NCI-H345 (cell line): ENCODE results near the gene GOLGA6L7.
"Not testable (repeated sequence)": the region's sequence is repeated elsewhere in the genome, so short reads cannot be mapped to it uniquely, and the experiment has no call there.

Experiments used
- DNase-seq: peaks from one replicate; lab custom pipeline; 2025; lab: John Stamatoyannopoulos, UW

Gene GOLGA6L7

DNA sequence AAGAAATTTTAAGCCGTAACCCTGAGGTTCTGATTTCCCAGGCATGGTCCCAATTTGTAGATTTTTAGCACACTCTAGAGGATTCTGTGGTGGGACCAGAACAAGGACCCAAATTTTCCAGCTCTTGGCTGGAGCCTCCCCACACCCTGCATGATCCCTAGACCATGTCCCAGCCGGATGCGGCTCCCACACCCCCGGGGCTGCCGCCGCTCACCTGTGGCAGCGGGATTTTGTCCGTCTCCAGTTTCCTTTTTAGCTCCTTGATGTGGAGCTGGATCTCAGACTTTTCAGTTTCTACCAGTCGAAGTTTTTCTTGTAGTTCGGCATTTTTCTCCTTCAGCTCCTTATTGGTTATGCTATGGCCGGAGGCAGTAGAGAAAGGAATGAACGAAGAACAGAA lies 4.9 kb downstream of the GOLGA6L7 start:
- DNase-seq, result not testable (repeated sequence)

DNA sequence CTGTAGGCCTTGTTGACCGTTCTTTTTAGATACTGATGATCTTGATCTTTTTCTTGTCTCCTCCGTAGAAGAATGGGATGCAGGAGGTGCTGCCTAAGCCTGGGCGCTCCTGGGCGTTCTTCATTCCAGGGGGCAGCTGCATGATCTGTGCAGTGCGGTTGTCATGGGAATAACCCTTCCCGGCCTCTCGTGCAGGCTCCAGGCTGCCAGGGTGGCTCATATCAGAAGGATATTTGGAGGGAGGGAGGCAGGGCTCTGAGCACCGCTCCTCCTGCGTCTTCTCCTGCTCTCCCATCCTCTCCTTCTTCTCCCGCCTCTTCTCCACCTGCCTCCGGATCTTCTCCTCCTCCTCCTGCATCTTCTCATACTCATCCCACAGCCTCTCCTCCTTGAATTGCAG lies 6.2 kb downstream of the GOLGA6L7 start:
- not testable (repeated sequence) for DNase-seq

DNA sequence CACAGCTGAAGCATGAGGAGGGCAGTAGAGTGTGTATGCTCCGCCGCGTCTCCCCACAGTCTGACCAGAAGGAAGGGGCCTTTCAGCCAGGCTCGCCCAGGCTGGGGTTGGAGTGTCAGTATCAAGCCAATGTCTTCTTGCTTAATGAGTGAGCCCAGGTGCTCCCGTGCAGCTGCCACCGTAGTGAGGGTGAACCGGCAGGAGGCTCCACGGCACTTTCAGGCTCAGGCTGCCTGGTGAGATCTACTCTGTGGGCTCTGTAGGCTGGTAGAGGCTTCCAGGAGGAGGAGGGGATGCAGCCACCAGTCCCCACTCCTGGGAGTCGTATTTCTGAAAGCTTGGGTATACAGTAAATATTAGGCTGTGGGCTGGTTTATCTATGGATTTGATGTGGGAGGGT lies 8.2 kb downstream of the GOLGA6L7 start:
- DNase-seq, result not testable (repeated sequence)

DNA sequence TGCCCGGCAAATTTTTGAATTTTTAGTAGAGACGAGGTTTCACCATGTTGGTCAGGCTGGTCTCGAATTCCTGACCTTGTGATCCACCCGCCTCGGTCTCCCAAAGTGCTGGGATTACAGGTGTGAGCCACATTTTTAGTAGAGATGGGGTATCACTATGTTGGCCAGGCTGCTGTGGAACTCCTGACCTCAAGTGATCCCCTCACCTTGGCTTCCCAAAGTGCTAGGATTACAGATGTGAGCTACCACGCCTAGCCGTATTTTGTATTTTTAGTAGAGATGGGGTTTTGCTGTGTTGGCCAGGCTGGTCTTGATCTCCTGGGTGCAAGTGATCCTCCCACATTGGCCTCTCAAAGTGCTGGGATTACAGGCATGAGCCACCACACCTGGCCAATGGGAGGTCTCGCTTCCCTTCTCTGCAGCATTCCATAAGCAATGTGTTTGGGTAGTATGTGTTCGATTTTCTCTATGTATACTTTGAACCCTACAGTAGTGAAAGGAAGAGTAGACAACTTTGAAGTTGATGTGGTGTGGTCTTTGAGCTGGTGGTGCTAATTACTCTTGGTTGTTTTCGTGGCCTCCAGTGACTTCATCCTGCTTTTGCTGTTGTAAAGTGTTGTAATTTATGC lies 13.4 kb downstream of the GOLGA6L7 start:
- not testable (repeated sequence) for DNase-seq

DNA sequence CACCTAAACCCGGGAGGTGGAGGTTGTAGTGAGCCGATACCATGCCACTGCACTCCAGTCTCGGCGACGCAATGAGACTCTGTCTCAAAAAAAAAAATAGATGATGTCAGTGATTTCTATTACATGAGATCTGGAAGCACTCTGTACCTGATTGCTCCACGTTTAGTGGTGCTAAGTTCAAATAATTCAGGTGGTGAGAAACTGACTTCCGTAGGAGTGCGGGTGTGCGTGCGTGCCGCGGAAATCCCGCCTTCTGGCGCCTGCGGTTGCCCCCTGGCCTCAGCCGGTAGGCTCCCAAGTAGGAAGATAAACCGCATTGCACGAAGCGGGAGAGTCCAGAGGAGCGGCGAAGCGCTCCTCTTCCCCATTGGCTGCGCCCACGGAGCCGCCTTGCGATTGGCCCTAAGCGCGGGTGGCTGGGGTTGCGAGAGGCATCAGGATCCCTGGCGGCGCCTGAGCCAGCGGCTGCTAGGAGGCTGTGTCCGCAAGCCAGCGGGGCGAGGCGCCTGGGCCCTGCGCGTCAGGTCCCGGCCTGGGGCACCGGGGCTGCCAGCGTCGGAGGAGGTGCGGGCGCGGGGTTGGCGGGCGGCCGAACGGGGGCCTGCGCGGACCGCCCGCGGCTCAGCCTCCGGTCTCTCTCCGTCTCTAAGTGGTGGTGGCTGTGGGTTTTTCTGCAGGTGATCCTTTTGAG lies 16.4 kb downstream of the GOLGA6L7 start:
- peak; percentile 87 for DNase-seq

DNA sequence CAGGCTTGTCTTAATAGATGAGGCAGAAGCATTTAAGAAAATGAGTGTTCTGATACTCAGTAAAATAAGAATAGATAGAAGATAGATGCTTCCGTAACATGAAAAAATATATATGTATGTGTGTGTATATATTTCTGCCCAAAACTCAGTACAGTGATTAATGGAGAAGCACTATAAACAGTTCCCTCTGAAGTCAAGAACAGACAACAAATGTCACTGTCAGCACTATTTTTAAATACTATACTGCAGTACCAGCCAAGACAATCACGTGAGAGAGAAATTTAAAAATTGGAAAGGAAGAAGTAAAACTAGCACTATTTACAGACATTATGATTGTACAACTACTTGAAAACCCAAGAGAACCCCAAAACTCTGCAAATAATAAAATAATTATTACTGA lies 27.0 kb downstream of the GOLGA6L7 start:
- not testable (repeated sequence) for DNase-seq

DNA sequence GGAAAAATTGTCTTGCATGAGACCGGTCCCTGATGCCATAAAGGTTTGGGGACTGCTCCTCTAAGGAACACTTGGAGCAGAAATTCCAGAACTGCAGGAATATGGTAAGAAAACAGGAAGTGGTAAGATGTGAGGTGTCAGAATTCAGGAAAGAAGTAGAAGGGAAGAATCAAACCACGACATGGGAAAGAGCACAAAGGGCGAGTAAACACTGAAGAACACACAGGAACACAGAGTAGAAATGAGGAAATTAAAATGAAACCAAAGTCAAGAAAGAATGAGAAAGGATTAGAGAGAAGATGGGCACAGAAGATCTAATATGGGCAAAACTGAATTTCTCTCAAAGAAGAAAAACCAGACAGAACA lies 28.5 kb downstream of the GOLGA6L7 start:
- not testable (repeated sequence) for DNase-seq

DNA sequence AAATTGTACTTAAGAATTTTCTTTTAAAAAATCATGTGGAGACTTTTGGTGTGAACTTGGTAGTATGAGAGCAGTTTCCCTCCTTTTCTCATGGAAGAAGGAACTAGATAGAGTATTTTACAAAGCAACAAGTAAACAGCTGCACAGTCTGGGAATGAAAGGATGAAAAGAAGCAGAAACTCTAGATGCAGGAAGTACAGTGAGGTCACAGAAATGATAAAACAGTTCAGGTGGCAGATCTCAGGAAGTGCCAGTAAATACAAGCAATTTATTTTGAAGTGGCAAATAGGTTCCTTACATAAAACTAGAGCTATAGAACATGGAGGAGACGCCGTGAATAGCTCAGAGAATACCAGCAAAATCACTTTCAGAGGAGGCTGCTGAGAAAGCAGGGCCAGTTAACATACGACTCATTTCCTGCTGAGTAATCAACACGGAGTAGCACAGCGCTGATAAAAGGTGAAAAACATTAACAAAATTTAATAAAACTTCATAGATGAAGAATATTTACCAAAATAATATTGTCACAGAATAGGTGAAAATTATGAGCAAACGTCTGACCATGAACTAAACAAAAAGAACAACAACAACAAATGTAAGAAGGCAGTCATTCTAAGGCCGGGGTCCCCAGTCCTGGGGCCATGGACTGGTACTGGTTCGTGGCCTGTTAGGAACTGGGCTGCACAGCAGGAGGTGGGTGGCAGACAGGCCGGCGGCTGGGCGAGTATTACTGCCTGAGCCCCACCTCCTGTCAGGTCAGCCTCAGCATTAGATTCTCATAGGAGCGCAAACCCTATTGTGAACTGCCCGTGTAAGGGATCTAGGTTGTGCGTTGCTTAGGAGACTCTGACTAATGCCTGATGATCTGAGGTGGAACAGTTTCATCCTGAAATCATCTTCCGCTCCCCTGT lies 29.2 kb downstream of the GOLGA6L7 start:
- not testable (repeated sequence) for DNase-seq

DNA sequence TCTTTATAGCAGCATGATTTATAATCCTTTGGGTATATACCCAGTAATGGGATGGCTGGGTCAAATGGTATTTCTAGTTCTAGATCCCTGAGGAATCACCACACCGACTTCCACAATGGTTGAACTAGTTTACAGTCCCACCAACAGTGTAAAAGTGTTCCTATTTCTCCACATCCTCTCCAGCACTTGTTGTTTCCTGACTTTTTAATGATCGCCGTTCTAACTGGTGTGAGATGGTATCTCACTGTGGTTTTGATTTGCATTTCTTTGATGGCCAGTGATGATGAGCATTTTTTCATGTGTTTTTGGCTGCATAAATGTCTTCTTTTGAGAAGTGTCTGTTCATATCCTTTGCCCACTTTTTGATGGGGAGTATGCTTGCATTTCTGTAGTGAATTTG lies 30.3 kb downstream of the GOLGA6L7 start:
- not testable (repeated sequence) for DNase-seq

DNA sequence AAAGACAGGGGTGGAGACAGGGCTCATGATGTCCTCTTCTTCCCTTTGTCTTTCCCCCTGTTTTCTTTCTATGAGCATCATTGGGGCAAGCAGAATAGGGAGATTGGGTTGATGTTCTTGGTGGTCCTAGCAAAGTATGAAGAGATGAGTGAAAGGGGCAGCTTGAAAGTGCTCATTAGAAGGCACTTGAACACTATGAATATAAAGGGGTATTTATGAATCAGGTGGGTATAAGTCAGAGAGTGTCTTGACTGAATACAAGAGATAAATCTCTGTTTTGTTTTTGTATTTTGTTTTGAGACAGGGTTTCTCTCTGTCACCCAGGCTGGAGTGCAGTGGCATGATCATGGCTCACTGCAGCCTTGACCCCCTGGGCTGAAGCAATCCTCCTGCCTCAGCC lies 34.4 kb downstream of the GOLGA6L7 start:
- DNase-seq, result not testable (repeated sequence)

DNA sequence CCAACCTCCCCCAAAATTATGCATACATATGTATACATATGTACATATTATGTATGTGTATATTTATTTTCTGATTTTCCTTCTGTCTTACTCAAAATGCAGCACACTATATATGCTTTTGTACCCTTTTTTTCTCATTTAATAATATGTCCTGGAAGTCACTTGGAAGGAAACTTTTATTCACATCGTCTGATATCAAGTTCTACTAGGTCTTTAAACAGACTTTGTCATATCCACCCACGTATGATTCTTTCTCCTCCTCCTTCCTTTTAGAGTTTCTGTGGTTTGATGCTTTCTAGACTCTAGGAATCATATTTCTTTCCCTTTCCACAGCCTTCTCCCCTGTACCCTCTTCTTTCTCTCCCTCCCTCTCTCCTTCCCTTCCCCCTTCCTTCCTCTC lies 35.1 kb downstream of the GOLGA6L7 start:
- not testable (repeated sequence) for DNase-seq

DNA sequence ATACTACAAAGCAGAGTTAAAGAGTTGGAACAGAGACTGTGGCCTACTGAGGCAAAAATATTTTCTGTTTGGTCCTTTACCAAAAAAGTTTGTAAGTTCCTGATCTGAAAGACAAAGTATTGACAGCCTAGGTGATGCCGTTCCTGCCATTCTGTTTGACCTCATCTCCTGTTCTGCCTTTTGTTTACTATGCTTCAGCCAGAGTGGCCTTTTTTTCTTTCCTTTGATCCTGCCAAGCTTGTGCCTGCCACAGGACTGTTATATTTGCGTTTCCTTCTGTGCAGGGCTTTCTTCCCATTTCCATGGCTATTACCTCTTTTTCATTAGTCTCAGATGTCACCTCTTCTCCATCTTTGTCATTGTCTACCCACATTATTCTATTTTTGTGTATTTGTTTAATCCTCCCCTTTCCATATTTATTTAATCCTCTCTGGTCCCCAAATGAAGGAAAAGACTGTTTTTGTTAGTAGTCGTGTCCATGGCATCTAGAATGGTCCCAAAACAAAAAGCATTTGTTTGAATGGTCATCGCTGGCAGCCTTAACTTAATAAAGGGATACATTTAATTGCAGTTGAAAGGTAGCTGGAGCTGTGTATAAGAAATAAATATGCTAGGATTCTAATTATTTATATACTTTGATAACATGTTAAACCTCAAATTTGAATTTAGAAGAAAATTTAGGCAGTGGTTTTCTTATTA lies 36.4 kb downstream of the GOLGA6L7 start:
- not testable (repeated sequence) for DNase-seq

DNA sequence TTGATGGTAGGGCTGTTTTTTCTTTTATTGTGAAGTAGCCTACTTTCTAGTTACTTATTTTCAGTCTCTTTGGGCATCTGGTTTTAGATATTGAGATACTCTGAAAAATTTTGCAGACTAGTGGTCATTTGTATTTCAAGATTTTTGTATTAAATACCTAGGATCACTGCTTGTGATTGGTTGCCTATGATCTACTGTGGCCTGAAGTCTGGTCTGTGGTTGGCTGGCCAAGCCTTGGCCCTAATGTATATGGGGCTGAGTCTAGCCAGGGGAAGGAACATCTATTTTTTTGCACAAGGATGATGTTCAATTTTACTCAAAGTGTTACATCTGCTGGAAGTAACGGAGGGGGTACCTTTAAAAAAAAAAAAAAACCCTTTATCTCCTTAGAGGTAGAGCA lies 38.0 kb downstream of the GOLGA6L7 start:
- DNase-seq, result not testable (repeated sequence)

DNA sequence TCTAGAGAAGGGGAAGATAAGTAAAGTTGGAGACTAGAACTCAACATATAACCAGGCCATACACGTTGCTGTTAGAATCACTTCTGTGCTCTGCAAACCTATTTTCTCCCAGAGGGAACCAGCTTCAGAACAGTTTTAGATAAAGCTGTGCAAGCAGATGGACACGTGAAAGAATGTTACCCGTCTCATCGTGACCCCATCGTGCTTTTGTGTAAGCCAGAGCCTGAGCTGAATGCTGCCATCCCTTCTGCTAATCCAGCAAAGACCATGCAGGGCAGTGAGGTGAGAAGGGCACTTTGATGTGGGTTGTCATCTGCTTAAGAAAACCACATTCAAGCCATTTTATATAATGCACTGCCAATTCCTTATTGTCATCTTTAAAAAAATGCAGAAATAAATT lies 40.3 kb downstream of the GOLGA6L7 start:
- not testable (repeated sequence) for DNase-seq

DNA sequence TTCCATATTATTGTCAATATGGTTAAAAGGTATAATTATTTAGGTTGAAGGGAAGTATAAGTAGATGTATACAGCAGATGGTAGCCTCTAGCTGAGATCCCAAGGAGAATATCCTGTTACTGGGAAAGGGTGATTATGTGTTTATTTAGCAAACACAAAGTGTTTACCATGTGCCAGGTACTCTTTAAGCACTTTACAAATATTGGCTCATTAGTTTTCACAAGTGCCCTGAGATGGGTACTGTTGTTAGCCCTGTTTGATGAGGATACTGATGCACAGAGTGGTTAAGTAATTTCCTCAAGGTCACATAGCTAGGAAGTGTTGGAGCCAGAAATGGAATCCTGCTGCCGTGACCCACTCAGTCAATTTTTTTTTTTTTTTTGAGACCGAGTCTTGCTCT lies 48.1 kb downstream of the GOLGA6L7 start:
- DNase-seq, result peak; percentile 69

DNA sequence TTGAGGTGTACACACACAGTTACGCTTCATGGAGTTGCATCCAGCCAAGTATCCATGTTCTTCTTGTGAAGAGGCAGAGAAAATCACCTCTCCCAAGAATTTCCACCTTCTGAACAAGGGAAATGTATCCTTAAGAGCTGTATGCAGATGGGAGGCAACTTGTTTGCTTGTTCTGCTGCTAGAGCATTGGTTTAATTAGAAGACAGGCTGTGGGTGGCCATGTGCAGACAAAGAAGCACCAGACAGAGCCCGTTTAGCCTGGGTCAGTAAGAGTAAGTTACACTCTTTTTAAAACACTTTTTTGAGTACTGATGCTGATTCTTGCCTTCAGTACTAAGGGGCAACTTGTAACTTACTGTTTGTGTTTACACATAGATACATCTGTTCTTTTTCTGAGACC lies 50.2 kb downstream of the GOLGA6L7 start:
- not testable (repeated sequence) for DNase-seq

DNA sequence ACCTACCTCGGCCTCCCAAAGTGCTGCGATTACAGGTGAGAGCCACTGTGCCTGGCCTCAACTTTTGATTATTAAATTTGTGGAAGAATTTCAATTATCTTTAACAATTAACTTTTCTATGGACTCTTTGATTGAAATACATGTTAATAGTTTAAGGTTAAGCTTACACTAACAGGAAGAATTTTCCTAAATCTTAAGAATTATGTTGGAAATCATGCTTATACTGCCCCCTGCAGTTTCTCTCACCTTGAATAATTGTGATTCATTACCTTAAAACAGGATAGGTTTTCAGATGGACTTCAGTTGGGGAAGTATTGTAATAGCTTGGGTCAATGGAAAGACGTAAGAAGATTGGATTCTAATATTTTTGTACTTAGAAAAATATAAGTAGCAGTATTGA lies 54.2 kb downstream of the GOLGA6L7 start:
- DNase-seq, result not testable (repeated sequence)
